Activated CD4-positive, alpha-beta T cell treated with anti-CD3 and anti-CD28 coated beads for 48 hours (primary cell): ENCODE data around the gene PRKCH.

ENCODE experiments used
- DNase-seq: peaks from one replicate; pipeline ENCODE4 v3.0.0-alpha.2; 2020

The PRKCH gene

GRCh38 chr14:61478971-61479473, 157.6 kb downstream of the PRKCH start:
- DNase-seq, result peak; percentile 63

DNA sequence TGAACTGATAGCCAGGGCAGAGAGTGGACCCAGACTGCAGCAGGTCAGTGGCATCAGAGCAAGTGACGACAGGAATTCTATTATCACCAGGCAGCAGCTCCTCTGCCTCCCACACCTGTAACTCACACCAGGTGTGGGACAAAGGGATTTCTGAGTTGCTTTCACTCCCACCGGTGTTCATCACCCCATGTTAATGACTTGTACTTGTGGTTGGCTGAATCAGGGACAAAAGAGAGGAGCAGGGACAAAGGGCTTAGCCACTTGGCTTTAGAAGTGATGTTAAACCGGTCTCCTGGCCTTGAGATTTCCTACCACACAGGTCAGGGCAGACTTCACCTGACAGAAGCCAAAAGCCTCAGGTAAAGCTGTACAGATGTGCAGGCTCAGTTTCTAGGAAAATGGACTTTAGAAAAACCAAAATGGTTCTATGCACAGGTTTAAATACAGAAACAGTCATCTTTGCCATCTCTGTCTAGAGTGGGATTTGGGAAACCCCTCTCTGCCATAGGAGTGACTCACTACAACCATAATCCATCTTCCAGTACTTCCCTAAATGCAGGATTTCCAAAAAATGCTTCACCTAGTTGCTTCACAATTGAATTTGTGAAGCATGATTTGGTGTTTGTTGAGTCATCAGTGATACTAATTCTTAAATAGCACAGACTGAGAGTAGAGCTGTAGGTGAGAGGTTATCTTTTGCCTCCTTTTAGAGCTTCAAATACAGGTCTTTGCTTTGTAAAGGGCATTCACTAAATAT, 158.5 kb downstream of the PRKCH start:
- DNase-seq, result no peak

DNA sequence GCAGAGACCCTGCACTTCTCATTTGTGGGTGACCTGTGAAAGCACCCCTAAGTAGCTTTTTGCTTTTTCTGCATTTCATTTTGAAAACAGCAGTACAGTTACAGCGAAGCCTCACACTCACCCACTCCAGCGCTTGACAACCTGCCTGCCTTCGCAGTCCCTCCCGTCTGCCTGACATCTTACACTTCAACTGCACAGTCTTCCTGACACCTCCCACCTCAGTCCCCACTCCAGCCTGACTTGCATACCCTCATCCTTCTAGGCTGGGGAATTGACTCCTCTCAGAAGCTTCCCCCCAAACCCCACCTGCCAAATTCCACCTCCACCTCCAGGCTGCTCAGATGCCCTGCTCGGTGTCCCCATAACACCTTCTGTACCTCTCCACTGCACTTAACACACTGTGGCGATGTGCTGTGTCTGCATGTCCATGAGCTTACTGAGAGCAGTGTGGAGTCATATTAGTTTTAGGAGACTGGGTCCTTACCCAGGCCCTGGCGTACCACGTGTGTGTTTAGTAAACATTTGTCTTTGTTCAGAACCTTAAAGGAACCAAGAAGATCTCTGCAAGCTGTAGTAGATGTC, 159.4 kb downstream of the PRKCH start:
- no peak for DNase-seq

- DNase-seq, result no peak
Observed at GRCh38 chr14:61481701-61482100, 160.3 kb downstream of the PRKCH start.

- no peak for DNase-seq
Observed at GRCh38 chr14:61482348-61483206, 161.2 kb downstream of the PRKCH start.

- no peak for DNase-seq
Observed at GRCh38 chr14:61483476-61483875, 162.1 kb downstream of the PRKCH start.

DNA sequence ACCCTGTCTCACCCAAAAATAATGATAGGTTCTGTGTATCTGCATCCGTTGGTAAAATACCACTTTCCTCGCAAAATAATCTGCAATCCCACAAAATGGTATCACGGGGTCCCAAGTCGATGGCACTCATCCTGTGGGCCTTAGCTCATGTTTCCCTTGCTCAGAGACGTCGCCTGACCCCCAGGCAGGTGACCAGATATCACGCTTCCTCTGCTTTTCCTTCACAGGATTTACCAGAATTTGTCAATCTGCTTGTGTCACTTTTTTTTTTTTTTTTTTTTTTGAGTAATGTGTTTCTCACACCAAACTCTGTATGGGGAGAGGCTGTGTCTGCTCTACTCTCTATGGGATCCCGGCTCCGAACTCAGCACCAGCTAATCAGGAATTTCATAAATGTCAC, 162.7 kb downstream of the PRKCH start:
- no peak for DNase-seq

DNA sequence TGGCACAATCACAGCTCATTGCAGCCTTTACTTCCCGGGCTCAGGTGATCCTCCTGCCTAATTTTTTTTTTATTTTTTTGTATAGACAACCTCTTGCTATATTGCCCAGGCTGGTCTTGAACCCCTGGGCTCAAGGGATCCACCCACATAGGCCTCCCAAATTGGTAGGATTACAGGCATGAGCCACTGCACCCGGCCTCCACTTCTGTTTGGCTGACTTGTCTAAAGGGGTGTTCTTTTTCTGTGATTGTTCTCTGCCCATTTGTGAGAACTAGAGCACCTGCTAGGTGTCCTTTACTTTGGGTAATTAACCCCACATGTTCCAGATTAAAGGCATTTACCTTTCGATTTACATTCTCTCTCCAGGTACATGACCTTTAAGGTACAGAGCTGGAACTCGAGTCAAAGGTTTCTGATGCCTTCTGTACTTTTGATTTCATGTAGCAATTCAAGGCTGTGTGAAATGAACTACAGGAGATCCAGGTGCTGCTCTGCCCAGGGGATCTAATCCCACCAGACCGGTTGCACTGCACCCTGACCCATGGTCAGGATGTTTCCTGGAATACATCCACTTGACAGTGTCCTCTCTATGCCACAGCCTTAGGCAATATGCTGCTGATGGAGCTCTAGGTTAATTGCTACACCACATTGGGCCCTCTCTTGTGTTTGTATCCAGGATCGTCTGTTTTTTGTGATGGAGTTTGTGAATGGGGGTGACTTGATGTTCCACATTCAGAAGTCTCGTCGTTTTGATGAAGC, 163.6 kb downstream of the PRKCH start:
- DNase-seq, result no peak

- DNase-seq, result no peak
Observed at GRCh38 chr14:61485661-61486060, 164.3 kb downstream of the PRKCH start.

DNA sequence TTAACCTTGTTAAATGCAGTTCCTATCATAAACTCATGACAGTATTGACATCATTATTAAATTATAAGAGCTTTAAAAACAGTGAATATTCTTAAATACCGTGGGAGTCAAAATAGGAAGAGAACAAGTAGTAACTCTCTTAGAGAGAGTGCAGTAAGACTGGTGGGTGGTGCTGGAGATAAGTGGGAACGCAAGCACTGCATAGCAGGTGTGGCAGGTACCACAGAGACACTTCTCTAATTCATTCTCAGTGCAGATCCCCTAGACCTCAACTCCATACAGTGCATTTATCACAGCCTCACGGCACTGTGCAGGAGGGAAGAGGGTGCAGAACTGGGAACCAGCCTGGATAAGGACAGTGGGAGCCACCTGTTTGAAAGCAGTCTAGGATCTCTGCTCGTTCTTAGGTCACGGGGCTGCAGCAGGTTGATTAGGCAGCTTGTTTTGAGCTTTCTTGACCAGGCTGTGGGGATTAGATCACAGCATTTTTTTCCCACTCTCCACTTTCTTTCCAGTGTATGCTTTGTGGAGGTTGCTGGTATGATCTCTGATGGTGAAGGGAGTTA, 165.6 kb downstream of the PRKCH start:
- DNase-seq, result no peak

GRCh38 chr14:61488417-61489401, 167.3 kb downstream of the PRKCH start:
- DNase-seq, result no peak

- no peak for DNase-seq
Observed at GRCh38 chr14:61489512-61489911, 168.1 kb downstream of the PRKCH start.

DNA sequence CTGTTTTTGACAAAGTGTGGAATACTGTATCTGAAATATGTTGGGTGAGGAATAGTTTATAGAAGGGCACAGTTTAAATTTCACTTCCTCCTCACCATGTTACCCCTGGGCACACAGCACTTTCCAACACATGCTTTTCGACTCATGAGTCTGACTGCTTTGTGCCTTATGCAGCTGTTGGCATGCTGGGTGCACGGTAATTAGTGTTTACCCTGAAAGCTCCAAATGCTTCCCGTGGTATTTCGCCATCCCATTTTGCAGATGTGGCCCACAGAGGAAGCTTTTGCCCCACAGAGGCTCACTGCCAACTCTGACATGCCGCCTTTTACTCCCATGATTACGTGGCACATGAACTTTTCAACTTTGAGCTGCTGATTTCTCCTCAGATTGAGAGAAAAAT, 168.6 kb downstream of the PRKCH start:
- no peak for DNase-seq

GRCh38 chr14:61491224-61491623, 169.8 kb downstream of the PRKCH start:
- no peak for DNase-seq

GRCh38 chr14:61491876-61492434, 170.6 kb downstream of the PRKCH start:
- DNase-seq, result no peak

GRCh38 chr14:61492474-61492873, 171.1 kb downstream of the PRKCH start:
- no peak for DNase-seq

DNA sequence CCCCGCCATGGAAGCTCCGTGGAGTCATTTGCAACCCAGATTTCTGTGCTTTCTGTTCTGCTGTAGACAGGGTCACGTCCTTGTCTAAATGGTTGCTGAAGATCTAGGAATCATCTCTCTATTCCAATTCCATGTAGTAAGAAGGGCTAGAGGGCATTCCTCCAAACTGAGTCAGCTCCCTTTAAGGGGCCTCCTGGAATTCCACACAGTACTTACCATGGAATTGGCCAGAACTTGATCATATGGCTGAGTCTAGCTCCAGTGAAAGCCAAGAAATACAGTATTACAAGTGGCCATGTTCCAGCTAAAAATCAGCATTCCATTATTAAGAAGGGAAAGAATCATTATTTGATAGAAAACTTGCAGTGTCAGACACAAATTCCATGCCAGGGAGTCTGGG, 171.9 kb downstream of the PRKCH start:
- no peak for DNase-seq

DNA sequence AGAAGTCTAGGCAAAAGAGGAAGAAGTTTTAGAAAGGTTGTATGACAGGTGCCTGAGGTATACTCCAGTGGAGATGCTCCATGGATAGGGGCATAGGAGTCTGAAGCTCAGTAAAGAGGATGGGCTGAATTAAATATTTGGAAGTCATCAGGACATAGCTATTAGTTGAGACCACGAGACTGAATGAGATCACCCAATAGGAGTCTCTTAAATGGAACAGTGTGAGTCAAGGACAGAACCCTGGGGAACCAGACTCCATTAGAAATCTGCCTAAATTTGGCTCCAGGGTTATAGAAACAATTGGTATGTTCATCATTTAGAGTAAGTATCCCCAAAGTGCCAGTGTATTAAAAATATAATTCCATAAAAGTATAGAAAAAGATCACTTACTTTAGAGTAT, 172.6 kb downstream of the PRKCH start:
- DNase-seq, result no peak

- DNase-seq, result no peak
Observed at GRCh38 chr14:61495809-61496208, 174.4 kb downstream of the PRKCH start.

- DNase-seq, result no peak
Observed at GRCh38 chr14:61498303-61498702, 176.9 kb downstream of the PRKCH start.

- no peak for DNase-seq
Observed at GRCh38 chr14:61498811-61499210, 177.4 kb downstream of the PRKCH start.
